Thyroid gland (tissue), 4 donors: ENCODE measurements around the gene NACAD.

ENCODE experiments used
- CTCF ChIP-seq, 6 experiments: fragments of 200-600 bp in 3 of 6; fragments of 450-650 bp in 3 of 6; sonication (generic) in 3 of 6; IDR thresholded peaks; one replicate each; pipeline ENCODE4 v1.5.1; 2016 to 2019; ENCODE audit warnings: antibody characterized with exemption in 6 of 6, mild to moderate bottlenecking in 2 of 6, inconsistent platforms in 1 of 6, moderate library complexity in 1 of 6
- POLR2A ChIP-seq, 2 donors: fragments of 450-650 bp; IDR thresholded peaks; one replicate each; pipeline ENCODE4 v1.6.1; 2017; ENCODE audit warnings: antibody characterized with exemption in 2 of 2, mild to moderate bottlenecking in 2 of 2, moderate library complexity in 1 of 2

- TF ChIP-seq CTCF (IDR thresholded peaks at IDR 0.05) (no peak), POLR2A (IDR thresholded peaks at IDR 0.05) (no peak)
Observed at GRCh38 chr7:45125193-45125904, 36.6 kb upstream of the NACAD start.
